GM19395 (cell line): Measurements from ENCODE around the gene IDH1.
"Not testable (repeated sequence)": the region's sequence is repeated elsewhere in the genome, so short reads cannot be mapped to it uniquely, and the experiment has no call there.

ENCODE experiments used
- ATAC-seq: cut with Tn5 transposase; IDR thresholded peaks from one replicate; pipeline ENCODE4 v1.9.1; 2021; ENCODE audit warnings: mild to moderate bottlenecking, moderate library complexity; ENCODE audit not compliant: unreplicated experiment

The IDH1 gene

DNA sequence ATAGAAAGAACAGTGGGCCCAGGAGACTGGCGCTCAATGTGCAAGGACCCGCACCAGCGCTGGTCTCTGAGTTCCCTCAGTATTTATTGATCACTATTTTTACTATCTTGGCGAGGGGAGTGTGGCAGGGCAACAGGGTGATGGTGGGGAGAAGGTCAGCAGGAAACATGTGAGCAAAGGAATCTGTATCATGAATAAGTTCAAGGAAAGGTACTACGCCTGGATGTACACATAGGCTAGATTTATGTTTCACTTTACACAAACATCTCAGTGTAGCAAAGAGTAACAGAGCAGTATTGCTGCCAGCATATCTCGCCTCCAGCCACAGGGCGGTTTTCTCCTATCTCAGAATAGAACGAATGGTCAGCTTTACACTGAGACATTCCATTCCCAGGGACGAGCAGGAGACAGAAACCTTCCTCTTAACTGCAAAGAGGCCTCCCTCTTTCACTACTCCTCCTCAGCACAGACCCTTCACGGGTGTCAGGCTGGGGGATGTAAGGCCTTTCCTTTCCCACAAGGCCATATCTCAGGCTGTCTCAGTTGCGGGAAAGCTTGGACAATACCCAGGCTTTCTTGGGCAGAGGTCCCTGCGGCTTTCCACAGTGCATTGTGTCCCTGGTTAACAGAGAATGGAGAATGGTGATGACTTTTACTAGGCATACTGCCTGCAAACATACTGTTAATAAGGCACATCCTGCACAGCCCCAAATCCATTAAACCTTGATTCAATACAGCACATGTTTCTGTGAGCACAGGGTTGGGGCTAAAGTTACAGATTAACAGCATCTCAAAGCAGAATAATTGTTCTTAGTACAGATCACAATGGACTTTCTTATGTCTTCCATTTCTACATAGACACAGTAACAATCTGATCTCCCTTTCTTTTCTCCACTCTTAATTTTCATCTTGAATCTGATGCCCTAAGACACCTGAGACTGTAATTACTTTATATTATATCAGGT is 2.3 kb upstream of the IDH1 start:
- ATAC-seq = not testable (repeated sequence)

DNA sequence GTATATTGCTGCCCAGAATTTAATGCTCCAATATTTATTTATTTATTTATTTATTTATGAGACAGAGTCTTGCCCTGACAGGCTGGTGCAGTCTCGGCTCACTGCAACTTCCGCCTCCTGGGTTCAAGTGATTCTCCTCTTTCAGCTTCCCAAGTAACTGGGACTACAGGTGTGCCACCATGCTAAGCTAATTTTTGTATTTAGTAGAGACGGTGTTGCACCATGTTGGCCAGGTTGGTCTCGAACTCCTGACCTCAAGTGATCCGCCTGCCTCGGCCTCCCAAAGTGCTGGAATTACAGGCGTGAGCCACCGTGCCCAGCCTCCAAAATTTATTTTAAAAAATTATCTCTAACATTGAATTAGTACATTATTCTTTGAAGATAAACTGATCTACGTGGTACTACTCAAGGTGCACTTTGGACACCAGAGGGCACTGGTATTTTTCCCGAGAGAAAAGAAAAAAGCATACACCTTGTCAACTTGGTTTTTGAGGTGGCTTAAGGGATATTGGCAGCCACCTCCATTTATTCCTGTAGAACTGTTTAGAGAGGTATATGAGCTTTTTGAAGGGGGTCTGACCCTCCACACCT is 1.4 kb upstream of the IDH1 start:
- no peak for ATAC-seq

DNA sequence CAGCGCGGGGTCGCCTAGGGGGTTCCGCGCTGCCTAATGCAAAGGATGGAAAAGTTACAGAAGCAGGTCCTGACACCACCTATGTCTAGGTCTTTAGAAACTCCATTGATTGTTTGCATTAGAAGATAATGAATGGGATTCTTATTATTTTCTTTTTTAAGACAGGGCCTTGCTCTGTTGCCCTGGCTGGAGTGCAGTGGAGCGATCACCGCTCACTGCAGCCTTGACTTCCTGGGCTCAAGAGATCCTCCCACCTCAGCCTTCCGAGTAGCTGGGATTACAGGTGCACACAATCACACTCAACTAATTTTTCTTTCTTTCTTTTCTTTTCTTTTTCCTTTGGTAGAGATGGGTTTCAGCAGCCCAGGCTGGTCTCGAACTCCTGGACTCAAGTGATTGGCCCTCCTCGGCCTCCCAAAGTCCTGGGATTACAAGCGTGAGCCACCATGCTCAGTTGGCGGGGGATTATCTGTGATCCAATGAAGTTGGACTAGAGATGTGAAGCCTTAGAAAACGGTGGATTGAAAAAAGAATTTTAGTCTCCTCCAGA is 761 bp upstream of the IDH1 start:
- peak; percentile 28 for ATAC-seq

DNA sequence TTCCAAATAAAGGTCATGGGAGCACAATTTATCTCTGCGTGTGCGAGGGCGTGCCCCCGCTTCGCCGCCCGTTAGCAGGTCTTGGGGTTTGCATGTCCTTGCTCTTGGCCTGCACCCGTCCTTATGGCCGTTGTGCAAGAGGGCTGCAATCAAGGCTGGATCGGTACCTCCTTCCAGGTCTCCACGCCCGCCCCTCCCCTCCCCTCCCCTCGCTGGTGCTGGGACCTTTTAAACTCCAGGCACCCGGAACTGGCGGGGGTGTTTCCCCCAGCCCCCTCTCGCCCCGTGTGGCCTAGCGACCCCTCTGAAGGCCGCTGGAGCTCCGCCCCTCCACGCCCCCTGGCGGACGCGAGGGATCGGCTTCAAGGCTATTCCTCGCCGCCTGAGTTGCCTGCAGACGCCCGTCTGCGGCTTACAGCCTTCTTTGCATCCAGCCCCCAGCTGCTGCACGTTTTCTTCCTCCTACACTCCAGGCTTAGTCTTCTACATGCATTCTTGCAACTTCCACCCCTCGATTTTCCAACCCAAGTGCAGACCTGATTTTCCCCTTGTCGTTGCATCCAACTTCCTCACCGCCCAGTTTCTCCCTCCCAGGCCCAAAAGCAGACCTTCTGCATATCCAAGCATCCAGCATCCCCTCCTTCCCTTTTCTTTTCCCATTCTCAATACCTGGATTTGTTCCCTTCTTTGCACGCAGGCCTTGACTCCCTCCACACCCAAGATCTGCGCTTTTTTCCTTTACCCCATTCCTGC is 577 bp downstream of the IDH1 start:
- peak; percentile 73 for ATAC-seq

DNA sequence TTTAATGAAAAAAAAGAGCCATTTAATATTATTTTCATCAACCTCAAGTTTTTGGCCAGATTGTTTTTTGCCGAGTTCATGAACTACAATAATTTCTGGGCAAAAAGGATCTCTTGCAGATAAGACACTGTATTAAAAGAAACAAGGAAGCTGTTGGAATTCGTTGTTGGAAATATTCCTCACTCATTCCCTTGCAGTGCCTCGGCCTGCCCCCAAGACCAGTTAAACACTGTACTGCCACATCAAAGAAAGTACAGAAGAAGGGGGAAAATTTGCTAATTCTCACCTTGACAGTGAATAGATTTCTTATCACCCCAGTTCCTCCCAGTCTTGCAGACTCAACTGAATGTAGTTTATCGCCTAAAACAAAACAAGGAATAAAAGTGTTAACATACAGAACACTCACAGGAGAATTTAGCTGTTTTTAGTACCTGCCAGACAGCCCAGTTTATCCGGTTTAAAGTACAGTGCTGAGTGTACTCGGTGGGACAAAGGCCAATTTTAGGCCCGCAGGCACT is 1.2 kb downstream of the IDH1 start:
- ATAC-seq = no peak

DNA sequence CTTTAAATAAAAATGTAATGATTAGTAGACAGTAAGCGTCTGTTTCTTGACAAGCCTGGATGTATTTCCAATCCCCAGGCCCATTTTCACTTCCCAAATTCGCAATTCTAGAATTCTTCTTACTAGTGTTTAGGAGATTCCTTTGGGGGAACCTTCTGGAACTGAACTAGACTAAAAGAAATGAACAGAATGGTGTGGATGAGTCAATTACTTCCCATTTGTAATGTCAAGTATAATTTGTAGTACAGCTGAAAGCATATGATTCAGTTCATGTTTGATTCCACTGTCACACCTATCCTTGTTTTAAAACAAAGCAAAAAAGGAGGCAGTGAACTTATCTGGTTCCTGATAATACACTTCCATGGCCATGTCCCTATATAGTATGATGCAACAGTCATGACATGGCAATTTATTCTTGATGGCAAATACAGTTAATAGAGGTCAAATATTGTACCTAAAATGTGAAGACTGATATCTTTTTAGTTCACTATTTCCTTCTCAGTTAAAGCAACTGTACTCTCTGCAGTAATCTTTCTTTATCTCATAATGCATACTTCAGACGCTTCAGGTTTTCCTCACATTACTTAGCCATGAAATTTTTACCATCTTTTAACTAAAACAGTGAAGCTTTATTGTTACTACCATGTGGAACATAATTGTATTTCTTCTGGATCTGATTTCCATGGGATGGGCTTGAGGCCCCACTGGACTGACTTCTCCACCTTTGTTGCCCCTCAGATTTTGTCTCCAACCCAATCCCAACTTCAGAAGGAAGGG is 2.0 kb downstream of the IDH1 start:
- ATAC-seq = no peak

DNA sequence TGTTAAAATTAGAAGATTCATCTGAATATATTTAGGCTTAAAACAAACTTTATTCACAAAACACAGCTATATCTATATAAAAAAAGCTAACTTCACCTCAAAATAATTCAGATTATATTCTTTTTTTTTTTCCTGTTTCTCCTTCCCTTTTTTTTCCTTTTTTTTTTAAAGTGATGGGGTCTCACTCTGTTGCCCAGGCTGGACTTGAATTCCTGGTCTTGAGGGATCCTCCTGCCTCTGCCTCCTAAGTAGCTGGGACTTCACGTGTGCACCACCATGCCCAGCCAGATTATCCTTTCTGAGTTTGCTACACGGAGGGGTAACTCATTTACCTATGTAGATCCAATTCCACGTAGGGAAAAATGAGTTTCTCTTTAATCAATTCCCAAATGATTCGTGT is 3.8 kb downstream of the IDH1 start:
- no peak for ATAC-seq

DNA sequence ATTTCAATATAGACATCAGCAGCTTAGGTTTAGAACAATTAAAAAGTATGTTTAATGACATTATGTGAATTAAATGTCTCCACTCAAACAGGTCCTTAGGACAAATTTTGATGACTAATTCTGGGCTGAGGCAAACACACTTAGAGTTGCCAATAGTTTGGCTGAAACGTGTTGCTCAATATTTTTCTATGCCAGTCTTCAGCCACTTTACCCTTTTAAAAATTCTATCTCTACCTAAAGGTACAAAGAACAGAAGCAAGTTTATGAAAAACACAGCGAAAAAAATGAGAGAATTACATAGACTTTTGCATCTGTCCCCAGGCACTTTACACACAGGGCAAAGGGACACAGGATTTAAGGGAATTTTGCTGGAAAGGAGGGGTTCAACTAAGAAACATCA is 4.5 kb downstream of the IDH1 start:
- no peak for ATAC-seq

DNA sequence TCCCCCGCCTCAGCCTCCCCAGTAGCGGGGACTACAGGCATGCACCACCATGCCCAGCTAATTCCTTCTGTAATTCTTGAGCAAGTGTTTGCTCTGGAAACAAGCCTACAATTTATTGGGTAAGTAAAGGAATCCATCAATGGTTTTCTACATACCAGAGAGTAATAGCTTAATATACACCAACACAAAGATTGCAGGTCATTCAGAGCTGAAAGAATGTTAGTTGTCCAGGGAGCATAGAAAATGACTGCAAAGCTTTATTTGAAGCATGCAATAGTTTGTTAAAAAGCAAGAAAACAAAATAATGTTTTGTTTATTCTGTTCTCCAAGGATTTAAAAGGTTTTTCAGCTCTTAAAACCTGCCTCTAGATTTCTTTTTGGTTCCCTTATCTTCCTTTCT is 5.6 kb downstream of the IDH1 start:
- ATAC-seq = no peak

DNA sequence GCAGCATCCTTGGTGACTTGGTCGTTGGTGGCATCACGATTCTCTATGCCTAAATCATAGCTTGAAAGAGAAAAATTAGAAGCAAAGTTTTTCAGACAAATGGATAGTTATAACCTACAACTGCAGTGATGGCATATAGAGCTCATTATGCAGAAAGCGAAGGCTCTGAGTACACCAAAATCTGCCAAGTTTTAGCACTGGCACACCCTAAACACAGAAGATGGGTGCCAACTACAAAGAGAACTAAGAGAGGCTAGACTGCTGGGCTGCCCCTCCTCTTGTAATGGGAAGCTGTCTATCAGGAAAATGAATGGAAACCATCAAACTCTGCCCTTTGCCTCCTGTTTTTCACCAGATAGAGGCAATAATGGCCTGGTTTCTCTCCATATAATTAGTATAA is 6.3 kb downstream of the IDH1 start:
- no peak for ATAC-seq

DNA sequence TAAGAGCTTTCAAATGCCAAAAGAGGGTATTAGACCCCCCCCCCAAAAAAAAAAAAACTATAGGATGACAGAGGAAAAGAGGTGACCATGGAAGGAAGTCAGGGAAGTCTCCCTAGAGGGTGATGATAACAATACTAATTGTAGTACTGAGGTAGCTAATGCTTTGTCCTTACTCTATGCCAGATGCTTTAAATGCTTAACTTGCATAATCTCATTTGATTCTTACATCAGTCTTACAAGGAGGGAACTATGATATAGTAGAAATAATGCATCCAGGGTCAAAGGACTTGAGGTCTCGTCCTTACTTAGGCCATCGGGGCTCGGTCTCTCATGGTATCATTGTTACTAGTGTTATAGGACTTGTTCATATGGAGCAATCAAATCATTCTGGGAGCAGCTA is 9.1 kb downstream of the IDH1 start:
- no peak for ATAC-seq

DNA sequence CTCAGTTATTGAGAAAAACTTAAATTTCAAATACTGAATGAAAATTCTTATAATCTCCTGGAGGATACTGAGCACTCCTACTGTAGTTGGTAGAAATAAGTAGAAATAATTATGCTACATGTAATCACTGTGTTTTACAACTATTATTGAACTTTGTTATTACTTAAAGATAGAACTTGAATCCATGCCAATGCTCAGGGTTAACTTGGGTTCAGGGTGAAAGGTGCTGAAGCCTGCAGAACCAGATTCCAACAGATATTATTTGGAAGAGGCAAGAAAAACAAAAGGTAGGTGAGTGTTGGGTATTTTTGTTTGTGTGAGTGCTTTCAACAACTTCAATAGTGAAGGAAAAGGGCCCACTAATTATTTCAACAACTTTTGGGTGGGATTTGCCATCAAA is 10.4 kb downstream of the IDH1 start:
- no peak for ATAC-seq

DNA sequence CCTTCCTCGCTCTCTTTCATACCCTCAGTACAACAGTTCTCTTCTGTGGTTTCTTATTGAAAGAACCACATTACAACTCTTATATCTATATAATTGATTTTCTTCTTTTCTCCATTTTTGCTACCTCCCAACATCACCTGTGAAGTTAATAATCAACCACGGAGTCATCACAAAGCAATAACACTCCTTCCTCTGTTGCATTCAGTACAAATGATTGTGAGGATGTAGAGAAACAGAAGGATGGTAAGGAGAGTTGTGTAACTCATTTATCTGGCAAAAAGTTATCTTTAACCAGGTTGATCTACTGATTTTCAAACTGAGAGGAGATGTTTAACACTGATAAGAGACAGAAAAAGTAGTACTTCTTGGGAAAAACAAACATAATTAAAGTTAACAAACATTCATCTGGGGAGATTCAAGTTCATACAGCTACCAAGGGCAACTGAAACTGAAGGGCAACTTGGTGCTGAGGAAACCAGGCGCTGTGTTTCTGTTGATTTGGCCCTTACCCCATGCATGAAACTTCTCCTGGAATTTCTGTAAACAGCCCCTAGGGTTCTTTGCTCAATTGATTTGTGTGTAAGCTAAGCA is 14.2 kb downstream of the IDH1 start:
- no peak for ATAC-seq

DNA sequence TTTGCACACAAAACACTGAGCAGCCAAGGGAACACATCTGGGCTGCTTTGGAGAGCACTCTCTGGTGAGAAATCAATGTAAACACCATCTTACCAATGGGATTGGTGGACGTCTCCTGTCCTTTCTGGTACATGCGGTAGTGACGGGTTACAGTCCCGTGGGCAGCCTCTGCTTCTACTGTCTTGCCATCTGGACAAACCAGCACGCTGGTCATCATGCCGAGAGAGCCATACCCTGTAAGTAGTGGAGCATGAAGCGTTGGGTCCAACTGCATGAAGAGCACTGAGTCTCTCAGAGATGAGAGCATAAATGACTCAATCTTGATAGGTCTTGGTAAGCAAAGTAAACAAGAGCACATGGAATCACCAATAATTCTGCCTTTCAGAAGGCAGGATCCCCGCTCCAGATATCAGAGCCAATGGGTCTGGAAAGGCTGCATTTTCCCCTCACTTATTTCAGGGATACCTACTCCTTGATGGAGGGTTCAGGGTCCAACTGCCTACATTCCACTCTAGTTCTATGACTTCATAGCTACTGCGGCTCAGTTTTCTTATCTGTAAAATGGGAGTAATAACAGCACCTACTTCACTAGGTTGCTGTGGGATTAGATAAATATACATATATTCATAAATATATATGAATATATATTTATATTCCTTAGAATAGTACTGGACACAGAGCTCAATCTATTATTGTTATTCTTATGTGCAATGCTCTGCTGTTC is 14.9 kb downstream of the IDH1 start:
- no peak for ATAC-seq

DNA sequence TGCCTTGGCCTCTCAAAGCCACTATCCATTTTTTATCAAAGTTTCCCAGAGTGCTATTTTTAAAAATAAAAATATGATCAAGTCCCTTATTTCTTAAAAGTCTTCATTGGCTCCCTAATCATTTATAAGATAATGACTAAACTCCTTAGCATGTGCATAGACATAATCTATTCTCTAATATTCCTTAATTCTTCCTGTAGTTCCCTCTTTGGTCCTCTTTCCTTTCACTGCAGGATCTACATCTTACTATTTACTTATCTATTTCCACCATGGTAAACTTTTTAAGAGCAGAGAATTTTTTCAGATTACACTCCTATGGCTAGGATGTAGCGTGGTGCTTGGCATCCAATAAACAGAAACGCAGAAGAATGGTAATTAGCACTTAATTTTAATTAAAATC is 19.0 kb downstream of the IDH1 start:
- no peak for ATAC-seq

DNA sequence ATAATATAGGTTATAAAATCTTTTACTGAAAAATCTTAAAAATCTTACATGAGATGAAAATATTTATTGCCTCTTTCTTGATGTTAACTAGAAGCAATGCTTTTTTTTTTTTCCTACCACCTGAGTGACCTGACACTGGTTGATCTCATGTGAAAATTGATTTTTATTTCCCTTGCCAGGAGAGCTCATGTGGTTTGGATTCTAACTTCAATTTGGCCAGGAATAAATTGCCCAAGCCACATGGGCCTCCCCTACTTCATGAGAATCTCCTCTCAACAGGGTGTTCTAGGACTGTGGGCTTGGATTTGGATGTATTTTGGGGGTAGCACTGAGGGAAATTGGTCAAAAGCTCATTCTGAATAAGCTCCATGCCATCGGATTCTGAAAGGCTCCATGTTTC is 20.1 kb downstream of the IDH1 start:
- ATAC-seq = no peak

DNA sequence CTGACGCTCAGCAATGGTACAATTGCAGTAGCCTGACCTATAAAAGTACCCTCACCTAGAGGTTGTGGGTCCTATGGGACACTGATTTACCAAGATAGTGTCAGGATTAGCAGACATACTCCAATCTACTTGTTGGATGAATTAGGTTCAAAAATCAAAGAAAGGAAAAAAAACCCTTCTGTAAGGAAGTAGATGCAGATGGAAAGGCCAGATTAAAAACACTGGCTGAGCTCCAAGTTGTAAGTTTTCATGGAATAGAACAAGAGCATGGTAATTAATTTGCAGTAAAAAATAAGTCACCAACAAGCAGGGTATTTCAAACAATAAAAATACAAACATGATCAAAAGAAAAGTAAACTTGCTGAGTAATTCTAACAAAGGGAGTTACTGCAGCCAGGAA is 26.4 kb downstream of the IDH1 start:
- no peak for ATAC-seq

DNA sequence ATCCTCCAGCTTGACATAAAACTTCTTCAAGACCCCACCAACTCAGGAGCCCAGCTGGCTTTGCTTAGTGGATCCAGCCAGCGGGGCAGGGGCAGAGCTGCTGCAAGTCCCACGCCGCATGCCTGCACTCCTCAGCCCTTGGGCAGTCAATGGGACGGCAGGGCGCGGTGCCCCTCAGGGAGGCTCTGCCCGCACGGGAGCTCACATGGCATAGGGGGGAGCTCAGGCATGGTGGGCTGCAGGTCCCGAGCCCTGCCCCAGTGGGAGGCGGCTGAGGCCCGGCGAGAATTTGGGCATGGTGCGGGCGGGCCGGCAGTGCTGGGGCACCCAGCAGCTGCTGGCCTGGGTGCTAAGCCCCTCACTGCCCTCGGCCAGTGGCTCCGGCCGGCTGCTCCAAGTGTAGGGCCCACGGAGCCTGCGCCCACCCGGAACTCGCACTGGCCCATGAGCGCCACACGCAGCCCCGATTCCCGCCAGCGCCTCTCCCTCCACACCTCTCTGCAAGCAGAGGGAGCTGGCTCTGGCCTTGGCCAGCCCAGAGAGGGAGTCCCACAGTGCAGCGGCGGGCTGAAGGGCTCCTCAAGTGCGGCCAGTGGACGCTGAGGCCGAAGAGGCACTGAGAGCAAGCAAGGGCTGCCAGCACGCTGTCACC is 27.2 kb downstream of the IDH1 start:
- ATAC-seq = no peak

DNA sequence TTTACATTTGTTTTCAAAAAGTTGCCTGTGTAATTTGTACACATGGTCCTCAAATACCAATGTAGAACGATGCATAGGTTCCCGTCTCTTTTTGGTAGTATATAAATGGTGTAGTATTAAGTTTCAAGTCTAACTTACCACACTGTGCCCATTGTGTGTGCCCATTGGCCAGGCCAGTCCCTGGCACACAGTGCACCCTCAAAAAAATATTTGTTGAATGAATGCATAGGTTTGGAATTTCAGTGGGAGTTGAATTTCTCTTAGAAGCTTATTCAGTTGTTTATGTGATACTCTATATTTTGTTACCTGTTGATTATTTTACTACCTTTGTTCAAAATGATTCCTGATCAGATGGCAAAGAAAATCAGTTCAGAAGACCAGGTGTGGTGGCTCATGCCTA is 30.1 kb downstream of the IDH1 start:
- no peak for ATAC-seq
